CD14-positive monocyte (primary cell): ENCODE data around the gene APP. TPM values are rescaled to one million over a fixed set of nuclear protein-coding genes. Genes with fewer than 3 reads are reported as not detected.

Experiments
- DNase-seq, 3 donors: peaks; one replicate each; pipeline ENCODE4 v3.0.0-alpha.2; 2011 to 2022
- H2AFZ ChIP-seq: 2 replicates; pipeline ENCODE4 v1.6.0; 2012; ENCODE audit warnings: mild to moderate bottlenecking, low read depth, low read length, inconsistent platforms; ENCODE audit not compliant: insufficient read depth, poor library complexity, severe bottlenecking
- H3K27ac ChIP-seq, 2 donors: 1 replicate in 1 of 2; 2 replicates in 1 of 2; pipeline ENCODE4 v1.5.1; 2012 to 2013; ENCODE audit warnings: low read length in 2 of 2, control low read depth in 1 of 2, inconsistent platforms in 1 of 2, low read depth in 1 of 2, mild to moderate bottlenecking in 1 of 2
- H3K27me3 ChIP-seq, 2 donors: one replicate each; pipeline versions ENCODE4 v1.6.0 to v1.6.1; 2011 to 2013; ENCODE audit warnings: low read length in 2 of 2; ENCODE audit not compliant: control insufficient read depth in 2 of 2, insufficient read depth in 2 of 2
- H3K36me3 ChIP-seq, 2 donors: replicated peaks in 1 of 2; 1 replicate in 1 of 2; 2 replicates in 1 of 2; pipeline versions ENCODE4 v1.5.1 to v1.6.1; 2012 to 2013; ENCODE audit warnings: low read length in 2 of 2, control low read depth in 1 of 2, inconsistent platforms in 1 of 2, mild to moderate bottlenecking in 1 of 2; ENCODE audit not compliant: insufficient read depth in 2 of 2, control insufficient read depth in 1 of 2
- H3K4me1 ChIP-seq, 2 donors: 1 replicate in 1 of 2; 2 replicates in 1 of 2; pipeline versions ENCODE4 v1.5.1 to v1.6.1; 2012 to 2013; ENCODE audit warnings: low read length in 2 of 2, control low read depth in 1 of 2, inconsistent platforms in 1 of 2, mild to moderate bottlenecking in 1 of 2, moderate library complexity in 1 of 2; ENCODE audit not compliant: insufficient read depth in 2 of 2, control insufficient read depth in 1 of 2
- H3K4me2 ChIP-seq: replicated peaks from 2 replicates; pipeline ENCODE3; 2012; ENCODE audit warnings: low read length, moderate library complexity, mild to moderate bottlenecking; ENCODE audit not compliant: poor library complexity, severe bottlenecking; ENCODE audit errors: extremely low read depth
- H3K4me3 ChIP-seq, 3 experiments: fragments of 200-600 bp in 1 of 3; sonication (generic) in 1 of 3; replicated peaks in 1 of 3; 1 replicate in 2 of 3; 2 replicates in 1 of 3; pipeline ENCODE4 v1.5.1; 2011 to 2013; ENCODE audit warnings: low read length in 3 of 3, mild to moderate bottlenecking in 3 of 3, control low read depth in 2 of 3, low read depth in 2 of 3, inconsistent platforms in 1 of 3, moderate library complexity in 1 of 3
- H3K79me2 ChIP-seq: 2 replicates; pipeline ENCODE4 v1.6.0; 2012; ENCODE audit warnings: mild to moderate bottlenecking, control low read depth, inconsistent platforms, low read length, moderate library complexity; ENCODE audit not compliant: insufficient read depth
- H3K9ac ChIP-seq: 2 replicates; pipeline ENCODE4 v1.6.0; 2017; ENCODE audit warnings: low read length, mild to moderate bottlenecking; ENCODE audit not compliant: insufficient read depth, poor library complexity, severe bottlenecking
- H3K9me3 ChIP-seq, 2 donors: replicated peaks in 1 of 2; 1 replicate in 1 of 2; 2 replicates in 1 of 2; pipeline versions ENCODE4 v1.5.1 to v1.6.1; 2012 to 2013; ENCODE audit warnings: low read length in 2 of 2, control low read depth in 1 of 2; ENCODE audit not compliant: control insufficient read depth in 1 of 2, insufficient read depth in 1 of 2
- H4K20me1 ChIP-seq: 2 replicates; pipeline ENCODE4 v1.6.0; 2012; ENCODE audit warnings: mild to moderate bottlenecking, low read length, control low read depth, moderate library complexity; ENCODE audit not compliant: insufficient read depth
- H3K27ac Mint-ChIP-seq, 7 donors: one replicate each; pipeline ENCODE4 v1.8.0; 2020; ENCODE audit warnings: mild to moderate bottlenecking in 7 of 7, mixed read lengths in 7 of 7, moderate library complexity in 6 of 7, inconsistent platforms in 2 of 7
- H3K27me3 Mint-ChIP-seq, 3 donors: one replicate each; pipeline ENCODE4 v1.8.0; 2021 to 2022; ENCODE audit warnings: low read depth in 3 of 3, mild to moderate bottlenecking in 3 of 3, mixed read lengths in 3 of 3, moderate library complexity in 3 of 3, inconsistent platforms in 1 of 3
- H3K36me3 Mint-ChIP-seq, 2 donors: one replicate each; pipeline ENCODE4 v1.8.0; 2020; ENCODE audit warnings: mixed read lengths in 2 of 2, inconsistent platforms in 1 of 2, mild to moderate bottlenecking in 1 of 2
- H3K4me1 Mint-ChIP-seq: one replicate; pipeline ENCODE4 v1.8.0; 2020; ENCODE audit warnings: mild to moderate bottlenecking, mixed read lengths
- H3K4me3 Mint-ChIP-seq, 2 donors: one replicate each; pipeline ENCODE4 v1.8.0; 2020; ENCODE audit warnings: mild to moderate bottlenecking in 2 of 2, mixed read lengths in 2 of 2, moderate library complexity in 1 of 2
- H3K9me3 Mint-ChIP-seq, 7 donors: one replicate each; pipeline ENCODE4 v1.8.0; 2020 to 2022; ENCODE audit warnings: mixed read lengths in 7 of 7, mild to moderate bottlenecking in 6 of 7, moderate library complexity in 6 of 7, inconsistent platforms in 2 of 7
- CTCF ChIP-seq: fragments of 200-600 bp; IDR thresholded peaks from one replicate; pipeline ENCODE4 v1.8.0; 2022; ENCODE audit warnings: antibody characterized with exemption, mild to moderate bottlenecking
- WGBS: methylation state at CpG from one replicate; pipeline ENCODE4 v1.1.5; 2013; ENCODE audit warnings: missing lambda C conversion rate; ENCODE audit not compliant: insufficient coverage; 5-methylcytosine and 5-hydroxymethylcytosine counted together
- intact Hi-C, 2 donors: fragments of 100-400 bp; cut with micrococcal nuclease; formaldehyde crosslinking; loops; one replicate each; pipeline versions ENCODE4 v1.15.0 to v1.15.1; 2023
- polyA plus RNA-seq, 3 donors: library from polyadenylated mRNA; depleted of rRNA in 1 of 3; unstranded in 2 of 3; stranded (reverse) in 1 of 3; fragments of 300-500 nt in 2 of 3; fragments of >200 nt in 1 of 3; fragmentation: Illumina TruSeq in 2 of 3; gene quantifications; 1 replicate in 2 of 3; 2 replicates in 1 of 3; pipeline ENCODE4 v1.2.3, GENCODE V29; 2012 to 2021

The APP gene
- polyA plus RNA-seq, 3 donors, result 28.0 to 118 (median 35.1) TPM

- no peaks in the 10 kb centered on the region for H4K20me1 ChIP-seq
- Mint-ChIP-seq H3K9me3 (peaks cover 0 to 1% (median 0%) of the 10 kb centered on the region in 7 donors), H3K36me3 (peaks cover 29 to 37% of the 10 kb centered on the region in 2 donors), H3K4me3 (no peak overlapping the region), H3K4me1 (no peaks in the 10 kb centered on the region), H3K27me3 (no peaks in the 10 kb centered on the region), H3K27ac (no peak overlapping the region)
- H3K79me2 ChIP-seq, result no peaks in the 10 kb centered on the region
- intact Hi-C loops, result no loop called here
- DNase-seq, result no peak
- H3K4me3 ChIP-seq, result no peak overlapping the region
- no peak for TF ChIP-seq CTCF
- no peaks in the 10 kb centered on the region for H3K27me3 ChIP-seq
- no peaks in the 10 kb centered on the region for H3K9me3 ChIP-seq
- H3K36me3 ChIP-seq, result peaks cover 20 to 37% of the 10 kb centered on the region in 2 donors
- H3K27ac ChIP-seq, result no peak overlapping the region
- H3K4me1 ChIP-seq, result no peaks in the 10 kb centered on the region
- no CpG with 5 or more reads among the region's 1 CpG for WGBS
- H2AFZ ChIP-seq, result no peak overlapping the region
- no peak overlapping the region for H3K4me2 ChIP-seq
- H3K9ac ChIP-seq, result no peak overlapping the region
Measured at GRCh38 chr21:26020510-26020909, 150.1 kb downstream of the APP start.

GRCh38 chr21:26020081-26020480 lies 150.5 kb downstream of the APP start:
- no CpG with 5 or more reads among the region's 4 CpGs for WGBS

More at GRCh38 chr21:26020081-26020480, 150.5 kb downstream of the APP start:
- Histone ChIP-seq H3K9me3 (no peaks in the 10 kb centered on the region), H3K9ac (no peak overlapping the region), H3K27ac (no peak overlapping the region), H3K27me3 (no peaks in the 10 kb centered on the region), H2AFZ (no peak overlapping the region), H3K36me3 (peaks cover 20 to 37% of the 10 kb centered on the region in 2 donors), H3K79me2 (no peaks in the 10 kb centered on the region), H3K4me1 (no peaks in the 10 kb centered on the region), H3K4me2 (no peak overlapping the region), H3K4me3 (no peak overlapping the region), H4K20me1 (no peaks in the 10 kb centered on the region)
- no peak overlapping the region for H3K4me3 Mint-ChIP-seq
- peaks cover 29 to 37% of the 10 kb centered on the region in 2 donors for H3K36me3 Mint-ChIP-seq
- H3K27ac Mint-ChIP-seq, result no peak overlapping the region
- H3K27me3 Mint-ChIP-seq, result no peaks in the 10 kb centered on the region
- H3K4me1 Mint-ChIP-seq, result no peaks in the 10 kb centered on the region
- no peak for DNase-seq
- no peak for TF ChIP-seq CTCF
- intact Hi-C loops, result no loop called here
- peaks cover 0 to 1% (median 0%) of the 10 kb centered on the region in 7 donors for H3K9me3 Mint-ChIP-seq
